H1 (cell line): ENCODE measurements around the gene DGKH. TPM values are rescaled to one million over a fixed set of nuclear protein-coding genes. Genes with fewer than 3 reads are reported as not detected.

Experiments used
- CTCF ChIA-PET: fragments of 300-600 bp; sonication (Branson Sonifier 250); formaldehyde crosslinking; loops from one replicate; lab custom pipeline; 2021; ENCODE audit not compliant: partially characterized antibody; lab: Charles Lee
- POLR2A ChIA-PET: fragments of 300-600 bp; sonication (Branson Sonifier 250); formaldehyde crosslinking; loops from one replicate; lab custom pipeline; 2021; ENCODE audit warnings: inconsistent platforms; ENCODE audit not compliant: partially characterized antibody; lab: Charles Lee
- DNase-seq, 2 experiments: peaks; one replicate each; pipeline versions ENCODE4 v3.0.0 to v3.0.0-alpha.2; 2010 to 2022; ENCODE audit warnings: low spot score in 2 of 2, low read depth in 1 of 2, mixed read lengths in 1 of 2
- FAIRE-seq: peaks from 2 replicates; lab custom pipeline; 2011; peaks lifted over from hg19 to GRCh38; lab: Jason Lieb, UNC
- H2AFZ ChIP-seq: 2 replicates; pipeline ENCODE4 v1.8.1; 2012; ENCODE audit warnings: low read length, inconsistent platforms
- H2AK5ac ChIP-seq: 2 replicates; pipeline ENCODE4 v1.6.1; 2013; ENCODE audit warnings: low read depth, low read length
- H2BK120ac ChIP-seq: replicated peaks from 2 replicates; pipeline ENCODE3; 2013; ENCODE audit warnings: low read depth, low read length, inconsistent platforms
- H2BK12ac ChIP-seq: 2 replicates; pipeline ENCODE4 v1.6.1; 2013; ENCODE audit warnings: low read depth, low read length
- H2BK15ac ChIP-seq: 2 replicates; pipeline ENCODE4 v1.6.1; 2013; ENCODE audit warnings: low read length
- H2BK20ac ChIP-seq: 2 replicates; pipeline ENCODE4 v1.6.1; 2013; ENCODE audit warnings: low read length
- H2BK5ac ChIP-seq: 2 replicates; pipeline ENCODE4 v1.6.1; 2013; ENCODE audit warnings: low read depth, low read length
- H3K14ac ChIP-seq: 2 replicates; pipeline ENCODE4 v1.6.1; 2013; ENCODE audit warnings: inconsistent platforms; ENCODE audit not compliant: insufficient read length
- H3K18ac ChIP-seq: 2 replicates; pipeline ENCODE4 v1.6.1; 2013; ENCODE audit warnings: low read length; ENCODE audit errors: extremely low read depth
- H3K23ac ChIP-seq: 2 replicates; pipeline ENCODE4 v1.6.1; 2013; ENCODE audit warnings: inconsistent platforms; ENCODE audit not compliant: insufficient read length
- H3K23me2 ChIP-seq: 2 replicates; pipeline ENCODE4 v1.6.1; 2013; ENCODE audit warnings: low read depth, low read length
- H3K27ac ChIP-seq: 2 replicates; pipeline ENCODE4 v1.6.1; 2011; ENCODE audit warnings: low read depth, low read length, inconsistent platforms
- H3K27me3 ChIP-seq, 4 experiments: replicated peaks in 1 of 4; 1 replicate in 1 of 4; 2 replicates in 3 of 4; pipeline versions ENCODE4 v1.6.1 to v1.8.1; 2011 to 2013; ENCODE audit warnings: low read length in 3 of 4, mild to moderate bottlenecking in 3 of 4, inconsistent platforms in 2 of 4, mixed read lengths in 2 of 4, moderate library complexity in 1 of 4; ENCODE audit not compliant: control insufficient read depth in 3 of 4, insufficient read depth in 3 of 4; ENCODE audit errors: extremely low read depth in 1 of 4
- H3K36me3 ChIP-seq, 4 experiments: 2 replicates each; pipeline versions ENCODE4 v1.6.1 to v1.8.1; 2011 to 2013; ENCODE audit warnings: mild to moderate bottlenecking in 4 of 4, low read length in 3 of 4, moderate library complexity in 2 of 4, control low read depth in 1 of 4, inconsistent platforms in 1 of 4; ENCODE audit not compliant: insufficient read depth in 4 of 4, control insufficient read depth in 2 of 4
- H3K4ac ChIP-seq: replicated peaks from 2 replicates; pipeline ENCODE3; 2013; ENCODE audit warnings: low read length, low read depth, mixed read lengths, inconsistent platforms; ENCODE audit not compliant: insufficient read length
- H3K4me1 ChIP-seq, 4 experiments: replicated peaks in 1 of 4; 1 replicate in 1 of 4; 2 replicates in 3 of 4; pipeline versions ENCODE4 v1.6.1 to v1.8.1; 2011 to 2013; ENCODE audit warnings: low read length in 3 of 4, inconsistent platforms in 2 of 4, mixed read lengths in 1 of 4; ENCODE audit not compliant: insufficient read depth in 4 of 4, control insufficient read depth in 3 of 4
- H3K4me2 ChIP-seq, 2 experiments: 2 replicates each; pipeline versions ENCODE4 v1.6.1 to v1.8.1; 2011 to 2013; ENCODE audit warnings: low read depth in 2 of 2, low read length in 2 of 2, control low read depth in 1 of 2, inconsistent platforms in 1 of 2, mild to moderate bottlenecking in 1 of 2; ENCODE audit not compliant: insufficient read depth in 1 of 2
- H3K4me3 ChIP-seq, 4 experiments: fragments of 200-600, 300-600 bp in 1 of 4; sonication (generic), shearing (Covaris generic), sonication (Bioruptor Twin) in 1 of 4; 2 replicates each; pipeline versions ENCODE4 v1.5.1 to v1.8.1; 2011 to 2016; ENCODE audit warnings: low read length in 4 of 4, low read depth in 3 of 4, control low read depth in 2 of 4, inconsistent platforms in 2 of 4, mild to moderate bottlenecking in 2 of 4, mixed read lengths in 1 of 4, moderate library complexity in 1 of 4; ENCODE audit not compliant: insufficient read depth in 2 of 4; ENCODE audit errors: extremely low read depth in 1 of 4
- H3K56ac ChIP-seq: replicated peaks from 2 replicates; pipeline ENCODE3; 2013; ENCODE audit warnings: low read depth, mild to moderate bottlenecking, mixed read lengths, low read length, inconsistent platforms; ENCODE audit not compliant: insufficient read length
- H3K79me1 ChIP-seq: 2 replicates; pipeline ENCODE4 v1.6.1; 2013; ENCODE audit warnings: low read depth, low read length, control low read depth
- H3K79me2 ChIP-seq, 2 experiments: 2 replicates each; pipeline versions ENCODE4 v1.6.1 to v1.8.1; 2012 to 2013; ENCODE audit warnings: low read length in 2 of 2, mild to moderate bottlenecking in 2 of 2, inconsistent platforms in 1 of 2; ENCODE audit not compliant: insufficient read depth in 2 of 2, control insufficient read depth in 1 of 2
- H3K9ac ChIP-seq, 4 experiments: replicated peaks in 1 of 4; 1 replicate in 1 of 4; 2 replicates in 3 of 4; pipeline versions ENCODE4 v1.6.1 to v1.8.1; 2011 to 2013; ENCODE audit warnings: low read depth in 3 of 4, low read length in 3 of 4, control low read depth in 2 of 4, mild to moderate bottlenecking in 2 of 4, moderate library complexity in 2 of 4, inconsistent platforms in 1 of 4; ENCODE audit errors: extremely low read depth in 1 of 4
- H3K9me3 ChIP-seq, 2 experiments: 2 replicates each; pipeline versions ENCODE4 v1.6.1 to v1.8.1; 2012 to 2013; ENCODE audit warnings: mild to moderate bottlenecking in 2 of 2, moderate library complexity in 2 of 2, control low read depth in 1 of 2, inconsistent platforms in 1 of 2, low read depth in 1 of 2, low read length in 1 of 2, mixed read lengths in 1 of 2; ENCODE audit not compliant: insufficient read depth in 2 of 2
- H4K20me1 ChIP-seq, 2 experiments: replicated peaks in 1 of 2; 2 replicates each; pipeline versions ENCODE3 to v1.8.1; 2011 to 2013; ENCODE audit warnings: inconsistent platforms in 2 of 2, low read length in 2 of 2, mild to moderate bottlenecking in 1 of 2; ENCODE audit not compliant: insufficient read depth in 2 of 2, control insufficient read depth in 1 of 2
- H4K5ac ChIP-seq: 2 replicates; pipeline ENCODE4 v1.6.1; 2013; ENCODE audit warnings: low read length, low read depth, mixed read lengths, inconsistent platforms; ENCODE audit not compliant: insufficient read length
- H4K8ac ChIP-seq: 2 replicates; pipeline ENCODE4 v1.8.0; 2013; ENCODE audit warnings: mild to moderate bottlenecking, moderate library complexity, low read length, inconsistent platforms; ENCODE audit not compliant: insufficient read depth; ENCODE audit errors: extremely low read depth
- H4K91ac ChIP-seq: replicated peaks from 2 replicates; pipeline ENCODE3; 2013; ENCODE audit warnings: low read length, mixed read lengths, inconsistent platforms; ENCODE audit not compliant: insufficient read length
- CBX8 ChIP-seq: fragments of 300-800, 300-1000 bp; sonication (generic); IDR thresholded peaks from 2 replicates; pipeline ENCODE4 v1.7.1; 2016; ENCODE audit warnings: low read depth, low read length, borderline replicate concordance
- CTBP2 ChIP-seq: IDR thresholded peaks from 2 replicates; pipeline ENCODE4 v1.7.0; 2011; ENCODE audit warnings: borderline replicate concordance, mild to moderate bottlenecking, moderate library complexity, mixed read lengths, low read length; ENCODE audit not compliant: insufficient read depth, insufficient read length
- EP300 ChIP-seq, 2 experiments: IDR thresholded peaks; 1 replicate in 1 of 2; 2 replicates in 1 of 2; pipeline ENCODE4 v1.6.1; 2011 to 2012; ENCODE audit warnings: low read depth in 2 of 2, low read length in 2 of 2, mild to moderate bottlenecking in 2 of 2, borderline replicate concordance in 1 of 2, inconsistent platforms in 1 of 2, moderate library complexity in 1 of 2
- SAP30 ChIP-seq: fragments of 300-600 bp; sonication (generic); IDR thresholded peaks from 2 replicates; pipeline ENCODE4 v1.7.1; 2012; ENCODE audit warnings: low read length, moderate library complexity, mild to moderate bottlenecking, inconsistent platforms; ENCODE audit not compliant: insufficient read depth, insufficient replicate concordance
- SIN3A ChIP-seq, 2 experiments: IDR thresholded peaks in 1 of 2; conservative IDR thresholded peaks in 1 of 2; 2 replicates each; pipeline ENCODE4 v1.6.1; 2011 to 2012; ENCODE audit warnings: low read length in 2 of 2, improper control_type of control experiment in 1 of 2, low read depth in 1 of 2, mild to moderate bottlenecking in 1 of 2
- SP2 ChIP-seq: IDR thresholded peaks from 2 replicates; pipeline ENCODE4 v1.6.1; 2012; ENCODE audit warnings: mild to moderate bottlenecking, low read length, inconsistent platforms
- SP4 ChIP-seq: IDR thresholded peaks from 2 replicates; pipeline ENCODE4 v1.6.1; 2012; ENCODE audit warnings: low read length, inconsistent platforms
- WGBS, 2 experiments: shearing (Covaris generic) in 1 of 2; methylation state at CpG; one replicate each; pipeline versions ENCODE4 v1.1.6 to v1.1.7; 2013 to 2015; ENCODE audit warnings: low lambda C conversion rate in 2 of 2, mixed read lengths in 2 of 2, inconsistent platforms in 1 of 2, low coverage in 1 of 2, missing lambda C conversion rate in 1 of 2; ENCODE audit not compliant: insufficient replicate concordance in 2 of 2, insufficient coverage in 1 of 2, insufficient read length in 1 of 2; ENCODE audit errors: extremely low coverage in 1 of 2, missing lambda C conversion rate in 1 of 2; 5-methylcytosine and 5-hydroxymethylcytosine counted together
- polyA plus RNA-seq, 7 experiments: library from polyadenylated mRNA; depleted of rRNA in 3 of 7; stranded (reverse) in 5 of 7; unstranded in 2 of 7; fragments of >200 nt in 5 of 7; fragments of 200-250 nt in 2 of 7; gene quantifications; 1 replicate in 5 of 7; 2 replicates in 1 of 7; 4 replicates in 1 of 7; pipeline versions ENCODE4 v1.2.1 to v1.2.3, GENCODE V29; 2011 to 2013; ENCODE audit warnings: missing spikeins in 2 of 7, mixed read lengths in 2 of 7
- total RNA-seq: library from RNA; stranded (reverse); fragmentation: NEBNext Ultra II Directional; extraction: Animal tissue kit (Norgen Biotek cat#: 25700); gene quantifications from 2 replicates; pipeline ENCODE4 v1.2.1, GENCODE V29; 2021

DGKH gene
- total and polyA plus RNA-seq, 2 of the 8 experiments (the other 6 are each of a cell fraction or from before 2014, with no cell fraction given) = 2.1 to 7.9 TPM

GRCh38 chr13:42246541-42246940 is 198.1 kb downstream of the DGKH start:
- FAIRE-seq = no peak
- H4K8ac ChIP-seq = no peak overlapping the region
- H4K20me1 ChIP-seq = no peaks in the 10 kb centered on the region
- no peaks in the 10 kb centered on the region for H3K23me2 ChIP-seq
- H2BK5ac ChIP-seq = no peak overlapping the region
- no peak overlapping the region for H2BK15ac ChIP-seq
- no peak overlapping the region for H2AFZ ChIP-seq
- no peak overlapping the region for H3K4ac ChIP-seq
- no peaks in the 10 kb centered on the region for H3K79me2 ChIP-seq
- no peak overlapping the region for H4K91ac ChIP-seq
- no peak overlapping the region for H3K27ac ChIP-seq
- H3K79me1 ChIP-seq = no peaks in the 10 kb centered on the region
- H2BK20ac ChIP-seq = no peak overlapping the region
- no peak overlapping the region for H2BK120ac ChIP-seq
- H3K23ac ChIP-seq = no peak overlapping the region
- no peak overlapping the region for H3K4me3 ChIP-seq
- no peak overlapping the region for H3K14ac ChIP-seq
- 90% methylated on average over 8 of the region's 8 CpGs; no CpG with 5 or more reads in 1 of the 2 experiments for WGBS, 2 experiments
- no peak overlapping the region for H3K9ac ChIP-seq
- no peaks in the 10 kb centered on the region for H3K36me3 ChIP-seq
- H3K9me3 ChIP-seq = no peaks in the 10 kb centered on the region
- H3K27me3 ChIP-seq = no peaks in the 10 kb centered on the region
- DNase-seq = no peak
- H3K4me2 ChIP-seq = no peak overlapping the region
- no peaks in the 10 kb centered on the region for H3K4me1 ChIP-seq
- no peak overlapping the region for H3K56ac ChIP-seq
- no peak overlapping the region for H4K5ac ChIP-seq
- no peak overlapping the region for H3K18ac ChIP-seq
- POLR2A ChIA-PET = no interaction called here
- H2AK5ac ChIP-seq = no peak overlapping the region
- no peak overlapping the region for H2BK12ac ChIP-seq
- CTCF ChIA-PET = no interaction called here
- TF ChIP-seq SIN3A (conservative IDR thresholded peaks at IDR 0.05 in 1 of 2, IDR thresholded peaks at IDR 0.05 in 1 of 2; ENCODE audit: low read depth in 1 of 2, low read length in 2 of 2) (no peak), SAP30 (no peak), SP4 (no peak), EP300 (IDR thresholded peaks at IDR 0.05; ENCODE audit: borderline replicate concordance in 1 of 2, low read depth in 2 of 2, low read length in 2 of 2) (no peak), CTBP2 (no peak), CBX8 (no peak), SP2 (no peak)
